WTC11 (cell line): ENCODE measurements around the gene ELOVL6. TPM values are rescaled to one million over a fixed set of nuclear protein-coding genes. Genes with fewer than 3 reads are reported as not detected.

ENCODE experiments used
- ATAC-seq: fragments of 200-7000 bp; cut with Tn5 transposase; 2 replicates; pipeline ENCODE4 v1.10.0; 2021; ENCODE audit warnings: mild to moderate bottlenecking, moderate library complexity
- CTCF ChIA-PET: fragments of 300-600 bp; sonication (Branson Sonifier 250); formaldehyde crosslinking; loops from one replicate; lab custom pipeline; 2021; ENCODE audit warnings: antibody characterized with exemption; lab: Charles Lee
- POLR2A ChIA-PET: fragments of 350-600 bp; sonication (Branson Sonifier 250); formaldehyde crosslinking; loops from one replicate; lab custom pipeline; 2021; ENCODE audit warnings: antibody characterized with exemption; lab: Charles Lee
- DNase-seq: peaks from one replicate; pipeline ENCODE4 v3.0.0; 2021; ENCODE audit warnings: low spot score
- H3K27ac Mint-ChIP-seq: 2 replicates; pipeline ENCODE4 v1.8.0; 2021; ENCODE audit warnings: mixed read lengths
- H3K27me3 Mint-ChIP-seq: 2 replicates; pipeline ENCODE4 v1.8.0; 2021; ENCODE audit warnings: low read depth, mild to moderate bottlenecking, moderate library complexity, mixed read lengths
- H3K36me3 Mint-ChIP-seq: 2 replicates; pipeline ENCODE4 v1.8.0; 2021; ENCODE audit warnings: mixed read lengths
- H3K4me1 Mint-ChIP-seq: 2 replicates; pipeline ENCODE4 v1.8.0; 2022; ENCODE audit warnings: mixed read lengths
- H3K4me3 Mint-ChIP-seq: 2 replicates; pipeline ENCODE4 v1.8.0; 2021; ENCODE audit warnings: mild to moderate bottlenecking, moderate library complexity, mixed read lengths
- H3K9me3 Mint-ChIP-seq: 2 replicates; pipeline ENCODE4 v1.8.0; 2021; ENCODE audit warnings: mixed read lengths
- ATF1 ChIP-seq: sonication (generic); formaldehyde crosslinking; IDR thresholded peaks from 2 replicates; pipeline ENCODE4 v1.8.1; 2023; ENCODE audit warnings: mild to moderate bottlenecking, moderate library complexity, missing genetic modification reagents
- ATF2 ChIP-seq: sonication (generic); formaldehyde crosslinking; IDR thresholded peaks from 2 replicates; pipeline ENCODE4 v1.8.1; 2022; ENCODE audit warnings: low read depth, missing genetic modification reagents, borderline replicate concordance
- EMX1 ChIP-seq: fragments of 250-450 bp; sonication (Bioruptor Pico); IDR thresholded peaks from 2 replicates; pipeline ENCODE4 v1.8.0; 2021; ENCODE audit warnings: mild to moderate bottlenecking
- FOXP1 ChIP-seq: sonication (generic); formaldehyde crosslinking; IDR thresholded peaks from 2 replicates; pipeline ENCODE4 v1.8.0; 2022; ENCODE audit warnings: missing genetic modification reagents, mild to moderate bottlenecking, moderate library complexity, borderline replicate concordance
- GABPB1 ChIP-seq: sonication (generic); formaldehyde crosslinking; IDR thresholded peaks from 2 replicates; pipeline ENCODE4 v1.8.1; 2023; ENCODE audit warnings: mild to moderate bottlenecking, missing genetic modification reagents
- GTF2I ChIP-seq: fragments of 250-450 bp; sonication (Bioruptor Pico); conservative IDR thresholded peaks from 2 replicates; pipeline ENCODE4 v1.4.0; 2021; ENCODE audit warnings: mild to moderate bottlenecking
- MLX ChIP-seq: sonication (generic); formaldehyde crosslinking; IDR thresholded peaks from 2 replicates; pipeline ENCODE4 v1.8.1; 2023; ENCODE audit warnings: mild to moderate bottlenecking, missing genetic modification reagents, moderate library complexity
- MYBL2 ChIP-seq: sonication (generic); formaldehyde crosslinking; IDR thresholded peaks from 2 replicates; pipeline ENCODE4 v1.8.1; 2023; ENCODE audit warnings: mild to moderate bottlenecking, moderate library complexity, missing genetic modification reagents
- SMAD4 ChIP-seq: sonication (generic); formaldehyde crosslinking; IDR thresholded peaks from 2 replicates; pipeline ENCODE4 v1.8.0; 2022; ENCODE audit warnings: mild to moderate bottlenecking, missing genetic modification reagents
- TCF7 ChIP-seq: sonication (generic); formaldehyde crosslinking; IDR thresholded peaks from 2 replicates; pipeline ENCODE4 v1.8.0; 2022; ENCODE audit warnings: mild to moderate bottlenecking, low read depth, missing genetic modification reagents, moderate library complexity
- ZNF138 ChIP-seq: sonication (generic); formaldehyde crosslinking; conservative IDR thresholded peaks from 2 replicates; pipeline ENCODE4 v1.8.1; 2022; ENCODE audit warnings: mild to moderate bottlenecking, moderate library complexity, missing genetic modification reagents
- ZNF232 ChIP-seq: sonication (generic); formaldehyde crosslinking; IDR thresholded peaks from 2 replicates; pipeline ENCODE4 v1.8.0; 2022; ENCODE audit warnings: mild to moderate bottlenecking, missing genetic modification reagents
- ZNF281 ChIP-seq: sonication (generic); formaldehyde crosslinking; IDR thresholded peaks from 2 replicates; pipeline ENCODE4 v1.8.0; 2023; ENCODE audit warnings: mild to moderate bottlenecking, missing genetic modification reagents
- ZNF416 ChIP-seq: fragments of 250-450 bp; sonication (Bioruptor Pico); IDR thresholded peaks from 2 replicates; pipeline ENCODE4 v1.9.0; 2021; ENCODE audit warnings: mild to moderate bottlenecking, inconsistent platforms
- ZNF671 ChIP-seq: fragments of 250-450 bp; sonication (Bioruptor Pico); IDR thresholded peaks from 2 replicates; pipeline ENCODE4 v1.8.0; 2021; ENCODE audit warnings: mild to moderate bottlenecking
- total RNA-seq: library from RNA; stranded (reverse); gene quantifications from 3 replicates; pipeline ENCODE4 v1.2.3, GENCODE V29; 2021
- TF ChIP-seq, protein P1 (sequence below): fragments of 250-450 bp; sonication (Bioruptor Pico); IDR thresholded peaks from 2 replicates; pipeline ENCODE4 v2.1.2; 2022; ENCODE audit warnings: mild to moderate bottlenecking, moderate library complexity
- TF ChIP-seq, protein P2 (sequence below): fragments of 250-450 bp; sonication (Bioruptor Pico); IDR thresholded peaks from 2 replicates; pipeline ENCODE4 v1.8.0; 2021; ENCODE audit warnings: mild to moderate bottlenecking
- TF ChIP-seq, protein P3 (sequence below): sonication (generic); formaldehyde crosslinking; IDR thresholded peaks from 2 replicates; pipeline ENCODE4 v1.8.0; 2022; ENCODE audit warnings: mild to moderate bottlenecking, missing genetic modification reagents
- TF ChIP-seq, protein P4 (sequence below): sonication (generic); formaldehyde crosslinking; IDR thresholded peaks from 2 replicates; pipeline ENCODE4 v1.8.1; 2023; ENCODE audit warnings: mild to moderate bottlenecking, missing genetic modification reagents, borderline replicate concordance

ELOVL6 gene
- total RNA-seq, 1 experiment from 2014 or later = 87.4 TPM

DNA sequence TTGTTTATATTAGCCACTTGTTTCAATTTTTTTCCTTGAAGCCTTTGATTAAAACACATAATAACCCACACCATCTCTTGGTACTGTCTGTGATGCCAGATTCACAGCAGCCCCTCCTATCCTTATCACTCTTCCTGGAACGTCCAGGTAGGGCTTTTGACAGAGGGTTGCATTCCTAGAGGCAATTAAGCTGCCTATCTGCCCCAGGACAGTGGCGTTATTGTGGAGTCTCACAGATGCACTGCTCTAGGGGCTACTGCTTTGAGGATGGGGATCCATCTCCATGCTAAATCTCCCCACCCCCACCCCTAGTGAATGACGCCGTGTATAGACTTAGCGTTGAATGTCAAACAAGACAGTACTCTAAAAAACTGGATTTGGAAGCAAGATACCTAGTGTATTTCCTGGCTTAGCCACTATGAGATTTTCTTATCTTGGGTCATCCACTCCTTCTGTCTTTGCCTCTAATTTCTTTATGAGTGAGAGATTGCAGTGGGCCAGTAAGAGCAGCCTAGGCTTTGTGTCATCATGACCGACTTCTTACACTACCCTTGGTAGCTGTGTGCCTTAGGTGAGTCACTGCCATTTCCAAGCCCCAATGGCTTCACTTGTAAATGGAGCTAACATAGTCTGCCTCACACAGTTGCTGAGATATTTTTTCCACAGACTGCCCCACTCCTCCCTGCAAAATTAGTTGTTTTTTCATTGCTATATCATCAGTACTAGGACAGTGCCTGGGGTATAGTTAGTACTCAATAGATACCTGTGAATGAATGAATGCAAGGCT lies 194.8 kb downstream of the ELOVL6 start:
- ChIA-PET POLR2A (no interaction called here), CTCF (no interaction called here)
- ATAC-seq = no peak
- DNase-seq = no peak
- H3K27me3 Mint-ChIP-seq = no peaks in the 10 kb centered on the region
- H3K36me3 Mint-ChIP-seq = no peaks in the 10 kb centered on the region
- no peaks in the 10 kb centered on the region for H3K4me1 Mint-ChIP-seq
- H3K9me3 Mint-ChIP-seq = no peaks in the 10 kb centered on the region
- H3K4me3 Mint-ChIP-seq = no peak overlapping the region
- TF ChIP-seq EMX1 = no peak
- TF ChIP-seq ATF1 (CRISPR knock-in tag) = no peak
- no peak for TF ChIP-seq MYBL2 (CRISPR knock-in tag)
- TF ChIP-seq, protein P1, sequence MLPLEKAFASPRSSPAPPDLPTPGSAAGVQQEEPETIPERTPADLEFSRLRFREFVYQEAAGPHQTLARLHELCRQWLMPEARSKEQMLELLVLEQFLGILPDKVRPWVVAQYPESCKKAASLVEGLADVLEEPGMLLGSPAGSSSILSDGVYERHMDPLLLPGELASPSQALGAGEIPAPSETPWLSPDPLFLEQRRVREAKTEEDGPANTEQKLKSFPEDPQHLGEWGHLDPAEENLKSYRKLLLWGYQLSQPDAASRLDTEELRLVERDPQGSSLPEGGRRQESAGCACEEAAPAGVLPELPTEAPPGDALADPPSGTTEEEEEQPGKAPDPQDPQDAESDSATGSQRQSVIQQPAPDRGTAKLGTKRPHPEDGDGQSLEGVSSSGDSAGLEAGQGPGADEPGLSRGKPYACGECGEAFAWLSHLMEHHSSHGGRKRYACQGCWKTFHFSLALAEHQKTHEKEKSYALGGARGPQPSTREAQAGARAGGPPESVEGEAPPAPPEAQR (CRISPR knock-in tag) = no peak
- TF ChIP-seq SMAD4 (CRISPR knock-in tag) = no peak
- TF ChIP-seq GTF2I (CRISPR knock-in tag) = no peak
- TF ChIP-seq ZNF281 (CRISPR knock-in tag) = no peak
- TF ChIP-seq, protein P2, sequence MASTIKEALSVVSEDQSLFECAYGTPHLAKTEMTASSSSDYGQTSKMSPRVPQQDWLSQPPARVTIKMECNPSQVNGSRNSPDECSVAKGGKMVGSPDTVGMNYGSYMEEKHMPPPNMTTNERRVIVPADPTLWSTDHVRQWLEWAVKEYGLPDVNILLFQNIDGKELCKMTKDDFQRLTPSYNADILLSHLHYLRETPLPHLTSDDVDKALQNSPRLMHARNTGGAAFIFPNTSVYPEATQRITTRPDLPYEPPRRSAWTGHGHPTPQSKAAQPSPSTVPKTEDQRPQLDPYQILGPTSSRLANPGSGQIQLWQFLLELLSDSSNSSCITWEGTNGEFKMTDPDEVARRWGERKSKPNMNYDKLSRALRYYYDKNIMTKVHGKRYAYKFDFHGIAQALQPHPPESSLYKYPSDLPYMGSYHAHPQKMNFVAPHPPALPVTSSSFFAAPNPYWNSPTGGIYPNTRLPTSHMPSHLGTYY = no peak
- TF ChIP-seq MLX (CRISPR knock-in tag) = no peak
- TF ChIP-seq FOXP1 (CRISPR knock-in tag) = no peak
- no peak for TF ChIP-seq ZNF232
- no peak for TF ChIP-seq ZNF671 (CRISPR knock-in tag)
- no peak for TF ChIP-seq TCF7 (CRISPR knock-in tag)
- no peak for TF ChIP-seq ZNF138 (CRISPR knock-in tag)
- TF ChIP-seq GABPB1 = no peak
- TF ChIP-seq ZNF416 = no peak
- TF ChIP-seq, protein P3, sequence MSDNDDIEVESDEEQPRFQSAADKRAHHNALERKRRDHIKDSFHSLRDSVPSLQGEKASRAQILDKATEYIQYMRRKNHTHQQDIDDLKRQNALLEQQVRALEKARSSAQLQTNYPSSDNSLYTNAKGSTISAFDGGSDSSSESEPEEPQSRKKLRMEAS (CRISPR knock-in tag) = no peak
- no peak for TF ChIP-seq ATF2 (CRISPR knock-in tag)
- TF ChIP-seq, protein P4, sequence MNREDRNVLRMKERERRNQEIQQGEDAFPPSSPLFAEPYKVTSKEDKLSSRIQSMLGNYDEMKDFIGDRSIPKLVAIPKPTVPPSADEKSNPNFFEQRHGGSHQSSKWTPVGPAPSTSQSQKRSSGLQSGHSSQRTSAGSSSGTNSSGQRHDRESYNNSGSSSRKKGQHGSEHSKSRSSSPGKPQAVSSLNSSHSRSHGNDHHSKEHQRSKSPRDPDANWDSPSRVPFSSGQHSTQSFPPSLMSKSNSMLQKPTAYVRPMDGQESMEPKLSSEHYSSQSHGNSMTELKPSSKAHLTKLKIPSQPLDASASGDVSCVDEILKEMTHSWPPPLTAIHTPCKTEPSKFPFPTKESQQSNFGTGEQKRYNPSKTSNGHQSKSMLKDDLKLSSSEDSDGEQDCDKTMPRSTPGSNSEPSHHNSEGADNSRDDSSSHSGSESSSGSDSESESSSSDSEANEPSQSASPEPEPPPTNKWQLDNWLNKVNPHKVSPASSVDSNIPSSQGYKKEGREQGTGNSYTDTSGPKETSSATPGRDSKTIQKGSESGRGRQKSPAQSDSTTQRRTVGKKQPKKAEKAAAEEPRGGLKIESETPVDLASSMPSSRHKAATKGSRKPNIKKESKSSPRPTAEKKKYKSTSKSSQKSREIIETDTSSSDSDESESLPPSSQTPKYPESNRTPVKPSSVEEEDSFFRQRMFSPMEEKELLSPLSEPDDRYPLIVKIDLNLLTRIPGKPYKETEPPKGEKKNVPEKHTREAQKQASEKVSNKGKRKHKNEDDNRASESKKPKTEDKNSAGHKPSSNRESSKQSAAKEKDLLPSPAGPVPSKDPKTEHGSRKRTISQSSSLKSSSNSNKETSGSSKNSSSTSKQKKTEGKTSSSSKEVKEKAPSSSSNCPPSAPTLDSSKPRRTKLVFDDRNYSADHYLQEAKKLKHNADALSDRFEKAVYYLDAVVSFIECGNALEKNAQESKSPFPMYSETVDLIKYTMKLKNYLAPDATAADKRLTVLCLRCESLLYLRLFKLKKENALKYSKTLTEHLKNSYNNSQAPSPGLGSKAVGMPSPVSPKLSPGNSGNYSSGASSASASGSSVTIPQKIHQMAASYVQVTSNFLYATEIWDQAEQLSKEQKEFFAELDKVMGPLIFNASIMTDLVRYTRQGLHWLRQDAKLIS (CRISPR knock-in tag) = no peak
- TF ChIP-seq, all 79 proteins: peak for 0
- no peak overlapping the region for H3K27ac Mint-ChIP-seq
